Keratinocyte (primary cell): ENCODE data around the gene AGAP1. TPM values are rescaled to one million over a fixed set of nuclear protein-coding genes. Genes with fewer than 3 reads are reported as not detected.

Experiments used
- DNase-seq: peaks from one replicate; pipeline ENCODE4 v3.0.0-alpha.2; 2011; ENCODE audit warnings: low read depth, missing footprints, low spot score
- FAIRE-seq: peaks from 2 replicates; lab custom pipeline; 2011; peaks lifted over from hg19 to GRCh38; lab: Jason Lieb, UNC
- H2AFZ ChIP-seq: 2 replicates; pipeline ENCODE4 v1.6.0; 2012; ENCODE audit warnings: low read length, control low read depth, inconsistent platforms; ENCODE audit not compliant: control insufficient read depth
- H3K27ac ChIP-seq: 2 replicates; pipeline ENCODE4 v1.5.1; 2011; ENCODE audit warnings: low read length; ENCODE audit not compliant: control insufficient read depth, insufficient read depth
- H3K27me3 ChIP-seq: 3 replicates; pipeline ENCODE4 v1.6.0; 2011; ENCODE audit warnings: low read length; ENCODE audit not compliant: control insufficient read depth, insufficient read depth; ENCODE audit errors: extremely low read depth
- H3K36me3 ChIP-seq, 2 experiments: 2 replicates in 1 of 2; 3 replicates in 1 of 2; pipeline ENCODE4 v1.5.1; 2011; ENCODE audit warnings: low read length in 2 of 2, mild to moderate bottlenecking in 1 of 2; ENCODE audit not compliant: control insufficient read depth in 2 of 2, insufficient read depth in 2 of 2; ENCODE audit errors: extremely low read depth in 1 of 2
- H3K4me1 ChIP-seq: 3 replicates; pipeline ENCODE4 v1.5.1; 2011; ENCODE audit warnings: low read length; ENCODE audit not compliant: control insufficient read depth, insufficient read depth; ENCODE audit errors: extremely low read depth
- H3K4me2 ChIP-seq: 3 replicates; pipeline ENCODE4 v1.6.0; 2011; ENCODE audit warnings: low read depth, low read length; ENCODE audit not compliant: control insufficient read depth, insufficient read depth; ENCODE audit errors: extremely low read depth
- H3K4me3 ChIP-seq, 3 experiments: fragments of 200-600 bp in 1 of 3; sonication (generic) in 1 of 3; 2 replicates in 2 of 3; 3 replicates in 1 of 3; pipeline ENCODE4 v1.5.1; 2011 to 2016; ENCODE audit warnings: low read length in 3 of 3, mild to moderate bottlenecking in 3 of 3, control low read depth in 2 of 3, inconsistent platforms in 1 of 3, low read depth in 1 of 3, mixed read lengths in 1 of 3, mixed run types in 1 of 3, moderate library complexity in 1 of 3; ENCODE audit not compliant: control insufficient read depth in 2 of 3, insufficient read depth in 2 of 3; ENCODE audit errors: extremely low read depth in 1 of 3
- H3K79me2 ChIP-seq: 2 replicates; pipeline ENCODE4 v1.6.0; 2012; ENCODE audit warnings: low read length; ENCODE audit not compliant: control insufficient read depth, insufficient read depth
- H3K9ac ChIP-seq: 3 replicates; pipeline ENCODE4 v1.6.0; 2011; ENCODE audit warnings: low read length; ENCODE audit not compliant: control insufficient read depth, insufficient read depth; ENCODE audit errors: extremely low read depth
- H3K9me1 ChIP-seq: 3 replicates; pipeline ENCODE4 v1.6.0; 2011; ENCODE audit warnings: low read length; ENCODE audit not compliant: control insufficient read depth, insufficient read depth; ENCODE audit errors: extremely low read depth
- H3K9me3 ChIP-seq: 2 replicates; pipeline ENCODE4 v1.5.1; 2012; ENCODE audit warnings: low read depth, low read length; ENCODE audit not compliant: control insufficient read depth
- H4K20me1 ChIP-seq: 3 replicates; pipeline ENCODE4 v1.6.0; 2011; ENCODE audit warnings: low read length; ENCODE audit not compliant: control insufficient read depth, insufficient read depth; ENCODE audit errors: extremely low read depth
- EZH2 ChIP-seq: IDR thresholded peaks from one replicate; pipeline ENCODE4 v1.6.1; 2012; ENCODE audit warnings: inconsistent platforms, mild to moderate bottlenecking, low read length, moderate library complexity
- dilution Hi-C: fragments of 300-500 bp; cut with MboI; formaldehyde crosslinking; loops from one replicate; pipeline ENCODE4 v1.7.0; 2020; ENCODE audit warnings: low sequenced_read_pairs; ENCODE audit not compliant: extremely low pct_ligation_motif_present
- polyA plus RNA-seq, 5 experiments: library from polyadenylated mRNA; depleted of rRNA in 3 of 5; stranded (reverse) in 3 of 5; stranded (forward) in 1 of 5; unstranded in 1 of 5; fragments of >200 nt; gene quantifications; 1 replicate in 1 of 5; 2 replicates in 3 of 5; 3 replicates in 1 of 5; pipeline versions ENCODE4 v1.2.1 to v1.2.3, GENCODE V29; 2011 to 2012; ENCODE audit warnings: missing spikeins in 2 of 5, low read depth in 1 of 5, low replicate concordance in 1 of 5
- TF ChIP-seq, protein P1 (sequence below), 3 experiments: IDR thresholded peaks in 1 of 3; conservative IDR thresholded peaks in 1 of 3; optimal IDR thresholded peaks in 1 of 3; 2 replicates in 2 of 3; 3 replicates in 1 of 3; pipeline versions ENCODE3 to v1.5.1; 2011; ENCODE audit warnings: low read length in 3 of 3, mild to moderate bottlenecking in 3 of 3, moderate library complexity in 2 of 3, control low read depth in 1 of 3, inconsistent platforms in 1 of 3; ENCODE audit not compliant: insufficient read depth in 2 of 3; ENCODE audit errors: extremely low read depth in 1 of 3

Gene AGAP1
- polyA plus RNA-seq, 1 donor (not counting 4 experiments of a cell fraction or from before 2014, with no cell fraction given), result 12.6 TPM

DNA sequence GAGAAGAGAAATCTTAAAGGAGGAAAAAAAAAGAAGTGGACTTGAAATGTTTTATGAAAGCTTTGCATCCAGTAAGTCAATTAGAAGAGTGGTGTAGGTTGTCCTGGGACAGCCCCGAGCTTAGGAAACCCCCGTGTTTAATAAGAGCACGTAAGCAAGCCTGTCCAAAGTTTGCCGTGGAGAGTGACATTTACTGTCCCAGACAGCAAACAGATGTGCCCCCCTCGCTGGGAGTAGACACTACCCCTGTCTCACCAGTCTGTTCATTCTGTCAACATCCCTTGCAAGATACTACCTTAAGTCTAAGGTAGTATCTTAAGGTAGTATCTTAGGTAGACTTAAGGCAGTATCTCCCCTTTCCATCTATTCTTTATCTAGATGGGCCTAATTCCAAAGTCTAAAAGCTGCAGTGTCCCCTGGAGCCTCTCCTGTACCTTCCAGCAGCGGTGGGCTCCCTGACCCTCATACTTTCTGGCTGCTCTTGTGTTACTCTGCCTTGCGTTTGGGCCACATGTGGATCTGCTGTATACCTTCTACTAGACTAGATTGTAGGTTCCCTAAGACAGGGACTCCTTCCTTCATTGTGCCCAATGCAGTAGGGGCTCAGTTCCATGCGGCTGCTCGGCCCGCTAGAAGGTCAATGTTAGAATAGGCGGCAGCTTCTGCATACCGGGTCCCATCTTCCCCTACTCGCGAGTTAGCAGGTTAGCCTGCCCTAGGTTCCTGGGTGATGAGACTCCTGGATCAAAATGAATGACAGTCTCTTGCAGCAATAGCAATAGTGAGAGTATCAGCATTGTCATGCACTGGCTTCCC, 430.2 kb downstream of the AGAP1 start:
- no peak overlapping the region for H2AFZ ChIP-seq
- H3K36me3 ChIP-seq, result no peaks in the 10 kb centered on the region
- H3K9me1 ChIP-seq, result no peaks in the 10 kb centered on the region
- no peaks in the 10 kb centered on the region for H4K20me1 ChIP-seq
- no peak for DNase-seq
- TF ChIP-seq, protein P1, sequence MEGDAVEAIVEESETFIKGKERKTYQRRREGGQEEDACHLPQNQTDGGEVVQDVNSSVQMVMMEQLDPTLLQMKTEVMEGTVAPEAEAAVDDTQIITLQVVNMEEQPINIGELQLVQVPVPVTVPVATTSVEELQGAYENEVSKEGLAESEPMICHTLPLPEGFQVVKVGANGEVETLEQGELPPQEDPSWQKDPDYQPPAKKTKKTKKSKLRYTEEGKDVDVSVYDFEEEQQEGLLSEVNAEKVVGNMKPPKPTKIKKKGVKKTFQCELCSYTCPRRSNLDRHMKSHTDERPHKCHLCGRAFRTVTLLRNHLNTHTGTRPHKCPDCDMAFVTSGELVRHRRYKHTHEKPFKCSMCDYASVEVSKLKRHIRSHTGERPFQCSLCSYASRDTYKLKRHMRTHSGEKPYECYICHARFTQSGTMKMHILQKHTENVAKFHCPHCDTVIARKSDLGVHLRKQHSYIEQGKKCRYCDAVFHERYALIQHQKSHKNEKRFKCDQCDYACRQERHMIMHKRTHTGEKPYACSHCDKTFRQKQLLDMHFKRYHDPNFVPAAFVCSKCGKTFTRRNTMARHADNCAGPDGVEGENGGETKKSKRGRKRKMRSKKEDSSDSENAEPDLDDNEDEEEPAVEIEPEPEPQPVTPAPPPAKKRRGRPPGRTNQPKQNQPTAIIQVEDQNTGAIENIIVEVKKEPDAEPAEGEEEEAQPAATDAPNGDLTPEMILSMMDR (optimal IDR thresholded peaks at IDR 0.05 in 1 of 3, IDR thresholded peaks at IDR 0.05 in 1 of 3, conservative IDR thresholded peaks at IDR 0.05 in 1 of 3; ENCODE audit: extremely low read depth in 1 of 3, insufficient read depth in 2 of 3, low read length in 3 of 3), result no peak
- TF ChIP-seq EZH2, result no peak
- no peak overlapping the region for H3K4me2 ChIP-seq
- no peak for FAIRE-seq
- H3K4me1 ChIP-seq, result no peaks in the 10 kb centered on the region
- H3K9me3 ChIP-seq, result no peaks in the 10 kb centered on the region
- no peak overlapping the region for H3K9ac ChIP-seq
- no peaks in the 10 kb centered on the region for H3K79me2 ChIP-seq
- no peaks in the 10 kb centered on the region for H3K27me3 ChIP-seq
- dilution Hi-C loops, result no loop called here
- H3K4me3 ChIP-seq, result no peak overlapping the region
- H3K27ac ChIP-seq, result no peak overlapping the region

DNA sequence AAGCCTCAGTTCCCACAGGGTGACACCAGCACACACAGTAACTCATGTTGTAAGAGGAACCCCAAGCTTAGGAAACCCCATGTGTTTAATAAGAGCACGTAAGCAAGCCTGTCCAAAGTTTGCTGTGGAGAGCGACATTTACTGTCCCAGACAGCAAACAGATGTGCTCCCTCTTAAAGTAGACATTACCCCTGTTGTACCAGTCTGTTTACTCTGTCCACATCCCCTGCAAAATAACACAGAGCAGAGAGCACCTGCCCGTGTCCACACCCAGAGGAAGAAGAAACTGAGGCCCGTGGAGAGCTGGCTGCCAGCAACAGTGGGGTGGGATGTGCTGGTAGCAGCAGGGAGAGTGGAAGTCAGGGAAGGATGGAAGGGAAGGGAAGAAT, 430.8 kb downstream of the AGAP1 start:
- dilution Hi-C loops, result no loop called here
- no peak for FAIRE-seq
- H3K9me1 ChIP-seq, result no peaks in the 10 kb centered on the region

More for the DNA sequence above, 430.8 kb downstream of the AGAP1 start:
- Histone ChIP-seq H3K36me3 (no peaks in the 10 kb centered on the region), H3K4me1 (no peaks in the 10 kb centered on the region), H3K9ac (no peak overlapping the region), H4K20me1 (no peaks in the 10 kb centered on the region), H3K4me2 (no peak overlapping the region), H3K9me3 (no peaks in the 10 kb centered on the region), H2AFZ (no peak overlapping the region), H3K27ac (no peak overlapping the region), H3K4me3 (no peak overlapping the region), H3K79me2 (no peaks in the 10 kb centered on the region), H3K27me3 (no peaks in the 10 kb centered on the region)
- DNase-seq, result no peak
- TF ChIP-seq, protein P1 (optimal IDR thresholded peaks at IDR 0.05 in 1 of 3, IDR thresholded peaks at IDR 0.05 in 1 of 3, conservative IDR thresholded peaks at IDR 0.05 in 1 of 3; ENCODE audit: extremely low read depth in 1 of 3, insufficient read depth in 2 of 3, low read length in 3 of 3), result no peak
- TF ChIP-seq EZH2, result no peak
